NCI-H1694 (cell line): ENCODE results near the gene CDK9.

ENCODE experiments used
- DNase-seq: peaks from one replicate; lab custom pipeline; 2025; lab: John Stamatoyannopoulos, UW

The CDK9 gene

GRCh38 chr9:127803507-127804352 lies 17.9 kb downstream of the CDK9 start:
- no peak for DNase-seq

DNA sequence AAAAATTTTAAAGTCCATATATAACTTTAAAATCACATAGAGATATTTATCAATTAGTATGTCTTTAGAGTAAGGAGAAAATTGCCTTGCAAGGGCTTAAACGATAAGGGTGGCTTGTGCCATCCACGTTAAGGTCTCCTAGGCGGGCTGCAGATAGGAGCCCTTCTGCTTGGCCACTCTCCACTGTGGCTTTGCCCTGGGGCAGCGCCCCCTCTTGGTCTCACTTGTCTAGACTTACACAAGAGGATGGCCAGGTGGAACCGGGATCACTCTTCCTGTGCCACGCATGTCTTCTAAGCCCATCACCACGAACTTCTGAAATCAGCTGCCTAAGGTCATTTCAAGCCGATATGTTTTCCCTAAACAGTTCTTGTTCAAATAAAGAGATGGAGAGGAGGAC lies 19.8 kb downstream of the CDK9 start:
- no peak for DNase-seq

- no peak for DNase-seq
Measured at GRCh38 chr9:127806871-127807270, 21.0 kb downstream of the CDK9 start.

GRCh38 chr9:127808347-127809001 lies 22.6 kb downstream of the CDK9 start:
- DNase-seq: no peak

- no peak for DNase-seq
Measured at GRCh38 chr9:127809002-127809539, 23.2 kb downstream of the CDK9 start.

DNA sequence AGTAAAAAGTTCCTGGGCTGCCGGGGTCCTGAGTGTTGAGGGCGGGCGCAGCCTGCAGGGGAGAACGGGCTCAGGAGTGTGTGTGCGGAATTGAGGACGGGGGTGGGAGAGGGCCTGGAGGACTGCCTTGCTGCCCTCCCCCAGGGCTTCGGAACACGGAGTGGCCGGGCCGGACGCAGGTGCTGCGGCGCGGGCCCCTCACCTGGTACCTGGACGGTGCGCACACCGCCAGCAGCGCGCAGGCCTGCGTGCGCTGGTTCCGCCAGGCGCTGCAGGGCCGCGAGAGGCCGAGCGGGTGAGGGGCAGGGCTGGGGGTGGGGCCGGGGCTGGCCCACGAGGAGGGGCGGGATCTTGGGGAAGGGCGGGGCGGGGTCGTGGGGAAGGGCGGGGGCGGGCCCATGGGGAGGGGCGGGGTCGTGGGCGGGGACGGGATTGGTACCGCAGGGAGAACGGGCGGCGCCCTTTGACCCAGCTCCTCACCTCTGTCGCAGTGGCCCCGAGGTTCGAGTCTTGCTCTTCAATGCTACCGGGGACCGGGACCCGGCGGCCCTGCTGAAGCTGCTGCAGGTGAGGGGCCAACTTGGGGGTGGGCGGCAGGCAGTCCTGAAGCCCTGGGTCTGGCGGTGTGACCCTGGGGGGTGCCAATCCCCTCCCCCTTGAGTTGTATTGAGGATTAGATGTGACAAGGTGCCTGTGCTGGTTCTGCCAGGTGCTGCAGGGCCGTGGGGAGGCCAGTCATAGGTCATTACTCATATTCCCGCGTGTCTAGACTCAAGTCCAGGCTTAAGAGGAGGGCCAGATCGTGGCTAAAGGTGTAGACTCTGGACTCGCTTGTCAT lies 23.9 kb downstream of the CDK9 start:
- DNase-seq: no peak

- DNase-seq: no peak
Measured at GRCh38 chr9:127810378-127811187, 24.7 kb downstream of the CDK9 start.

DNA sequence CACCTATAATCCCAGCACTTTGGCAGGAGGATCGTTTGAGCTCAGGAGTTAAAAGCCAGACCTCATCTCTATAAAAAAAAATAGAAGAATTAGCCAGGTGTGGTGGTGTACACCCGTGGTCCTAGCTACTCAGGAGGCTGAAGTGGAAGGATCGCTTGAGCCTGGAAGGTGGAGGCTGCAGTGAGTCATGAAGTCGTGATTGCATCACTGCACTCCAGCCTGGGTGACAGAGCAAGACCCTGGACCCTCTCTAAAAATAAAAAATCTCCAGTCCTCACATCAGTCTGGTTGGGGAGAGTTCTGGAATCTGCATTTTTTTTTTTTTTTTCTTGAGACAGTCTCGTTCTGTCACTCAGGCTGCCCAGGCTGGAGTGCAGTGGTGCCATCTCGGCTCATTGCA lies 26.2 kb downstream of the CDK9 start:
- DNase-seq: no peak

- no peak for DNase-seq
Measured at GRCh38 chr9:127812936-127813675, 27.3 kb downstream of the CDK9 start.

GRCh38 chr9:127813686-127814226 lies 27.9 kb downstream of the CDK9 start:
- DNase-seq: no peak

DNA sequence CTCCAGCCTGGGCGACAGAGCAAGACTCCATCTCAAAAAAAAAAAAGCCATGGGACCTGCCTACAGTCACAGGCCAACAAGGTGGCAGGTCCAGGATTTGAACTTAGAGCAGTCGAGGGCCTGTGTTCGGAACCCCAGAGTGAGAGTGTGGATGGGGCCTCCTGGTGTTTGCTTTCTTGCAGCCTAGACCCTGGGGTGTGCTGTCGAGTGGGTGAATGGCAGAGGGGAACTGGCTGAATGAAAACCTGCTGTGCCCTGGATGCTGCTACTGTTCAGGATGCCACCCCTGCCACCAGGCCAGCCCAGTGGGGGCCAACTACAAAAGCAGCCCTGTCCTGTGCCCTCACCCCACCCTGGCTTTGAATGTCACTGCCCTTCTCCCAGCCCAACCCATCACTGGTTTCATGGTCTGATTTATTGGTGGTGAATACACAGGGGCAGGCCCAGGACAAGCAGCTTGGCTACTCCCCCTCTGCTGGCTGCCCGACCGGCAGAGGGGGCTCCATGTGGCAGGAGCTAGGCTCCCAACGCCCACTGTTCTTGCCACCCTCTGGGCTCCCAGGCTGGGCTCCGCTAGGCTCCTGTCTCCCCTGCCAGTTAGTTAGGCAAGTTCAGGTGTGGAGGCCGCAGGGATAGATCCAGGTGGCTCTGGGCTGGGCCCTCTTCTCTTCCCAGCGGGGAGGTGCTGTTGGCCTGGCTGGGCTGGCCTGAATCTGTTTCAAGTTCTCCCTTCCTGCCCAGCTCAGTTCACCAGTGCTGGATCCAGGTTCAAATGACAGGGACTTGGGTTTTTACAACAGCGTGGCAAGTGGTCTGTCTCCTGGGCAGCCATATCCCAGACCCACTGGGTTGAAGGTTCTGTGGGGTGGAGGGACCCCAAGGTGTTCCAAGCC lies 29.0 kb downstream of the CDK9 start:
- DNase-seq: no peak

- no peak for DNase-seq
Measured at GRCh38 chr9:127815512-127816361, 29.9 kb downstream of the CDK9 start.

- DNase-seq: no peak
Measured at GRCh38 chr9:127816362-127816725, 30.5 kb downstream of the CDK9 start.

GRCh38 chr9:127816728-127817127 lies 30.9 kb downstream of the CDK9 start:
- no peak for DNase-seq

DNA sequence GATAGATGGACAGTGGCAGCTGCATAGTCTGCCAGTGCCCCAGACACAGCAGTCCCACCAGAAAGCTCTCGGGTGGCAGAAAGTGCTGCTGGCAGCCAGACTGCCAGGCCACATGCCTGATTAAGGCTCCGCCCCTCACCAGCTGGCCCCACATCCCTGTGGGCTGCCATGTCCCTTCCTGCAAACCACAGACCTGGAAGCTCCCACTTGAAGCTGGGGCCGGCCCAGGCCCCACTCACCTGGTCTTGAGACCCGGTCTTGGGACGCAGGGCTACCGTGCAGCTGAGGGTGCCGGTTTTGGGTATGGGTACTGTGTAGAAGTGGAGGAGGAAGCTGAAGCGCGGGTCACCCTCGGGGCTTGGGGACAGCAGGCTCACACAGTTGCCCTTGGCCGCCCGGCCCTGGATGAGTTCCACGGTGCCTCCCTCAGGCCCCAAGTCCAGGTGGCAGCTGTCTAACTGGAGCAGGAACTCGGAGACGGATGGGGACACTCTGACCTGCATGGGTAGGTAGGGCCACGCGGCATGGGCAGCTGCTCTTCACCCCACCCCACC lies 32.1 kb downstream of the CDK9 start:
- DNase-seq: peak; percentile 33

GRCh38 chr9:127818574-127818973 lies 32.7 kb downstream of the CDK9 start:
- no peak for DNase-seq

DNA sequence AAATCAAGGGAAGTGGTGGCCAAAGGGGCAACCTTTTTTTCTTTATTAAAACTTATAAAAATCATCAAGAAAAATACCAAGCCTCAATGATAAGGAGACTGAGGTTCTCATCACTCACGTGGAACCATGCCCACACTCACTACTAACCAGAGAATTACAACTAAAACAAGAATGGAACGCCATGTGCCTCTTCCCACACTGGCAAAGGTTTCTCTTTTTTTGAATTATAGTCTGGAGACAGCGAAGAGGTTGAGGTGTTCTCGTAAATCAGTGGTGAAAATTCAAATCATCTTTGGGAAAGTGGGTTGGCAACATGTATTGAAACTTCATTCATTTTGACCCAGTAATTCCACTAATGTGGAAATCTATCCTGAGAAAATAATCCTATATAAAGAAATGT lies 36.3 kb downstream of the CDK9 start:
- no peak for DNase-seq

DNA sequence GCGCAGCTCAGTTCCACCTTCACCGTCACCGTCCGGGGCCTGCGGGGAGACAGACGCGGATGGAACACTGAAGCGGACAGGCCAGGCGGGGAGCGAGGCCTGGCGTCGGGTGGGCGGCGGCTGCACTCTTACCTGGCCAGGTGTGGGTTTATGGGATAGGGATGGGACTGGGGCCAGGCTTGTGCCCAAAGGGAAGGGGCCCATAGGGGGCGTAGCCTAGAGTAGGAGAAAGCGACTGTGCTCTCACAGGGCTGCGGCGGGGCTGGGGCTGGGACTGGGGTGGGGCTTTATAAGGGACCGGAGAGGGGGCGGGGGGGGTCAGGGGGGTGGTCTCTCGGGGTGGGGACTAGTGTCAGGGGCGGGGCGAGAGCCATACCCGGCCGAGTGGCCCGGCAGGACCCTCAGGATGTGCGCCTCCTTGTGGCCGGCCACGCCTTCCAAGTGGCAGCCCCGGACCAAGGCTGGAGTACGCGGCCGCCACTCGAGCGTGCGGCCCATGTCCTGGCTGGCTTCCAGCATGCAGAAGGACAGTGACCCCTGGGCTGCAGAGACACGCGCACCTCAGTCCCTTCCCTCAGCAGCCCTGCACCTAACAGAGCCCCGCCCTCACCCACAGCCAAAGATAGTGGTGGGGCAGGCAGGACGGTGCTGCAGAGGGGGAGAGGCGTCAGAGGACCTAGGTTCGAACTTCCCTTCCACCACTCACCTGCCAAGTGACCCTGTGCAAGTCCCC lies 39.7 kb downstream of the CDK9 start:
- no peak for DNase-seq
